Smooth muscle cell of the brain vasculature (primary cell): ENCODE results near the gene PSD.

Experiments
- DNase-seq: peaks from one replicate; pipeline ENCODE4 v3.0.0-alpha.2; 2012; ENCODE audit warnings: low read depth, low spot score

PSD gene

GRCh38 chr10:102389894-102390293 is 28.7 kb downstream of the PSD start:
- DNase-seq = no peak

GRCh38 chr10:102384606-102385429 is 33.8 kb downstream of the PSD start:
- DNase-seq = no peak

GRCh38 chr10:102384053-102384452 is 34.5 kb downstream of the PSD start:
- DNase-seq = no peak

- DNase-seq = no peak
These were observed 35.7 kb downstream of the PSD start for GRCh38 chr10:102382871-102383270.

GRCh38 chr10:102381983-102382382 is 36.6 kb downstream of the PSD start:
- no peak for DNase-seq

- no peak for DNase-seq
These were observed 39.2 kb downstream of the PSD start for GRCh38 chr10:102379383-102379782.

GRCh38 chr10:102376901-102377300 is 41.7 kb downstream of the PSD start:
- no peak for DNase-seq

GRCh38 chr10:102375867-102376266 is 42.7 kb downstream of the PSD start:
- DNase-seq = no peak

GRCh38 chr10:102375250-102375649 is 43.3 kb downstream of the PSD start:
- no peak for DNase-seq

- no peak for DNase-seq
These were observed 47.3 kb downstream of the PSD start for GRCh38 chr10:102371295-102371694.

- no peak for DNase-seq
These were observed 50.5 kb downstream of the PSD start for GRCh38 chr10:102368077-102368476.

- DNase-seq = no peak
These were observed 51.1 kb downstream of the PSD start for GRCh38 chr10:102367441-102367840.

GRCh38 chr10:102358712-102359382 is 59.7 kb downstream of the PSD start:
- DNase-seq = no peak

GRCh38 chr10:102354451-102354850 is 64.1 kb downstream of the PSD start:
- DNase-seq = no peak
